HepG2 (cell line): ENCODE results near the gene TBL3. TPM values are rescaled to one million over a fixed set of nuclear protein-coding genes. Genes with fewer than 3 reads are reported as not detected.

Source experiments
- ARNTL ChIP-seq: sonication (generic); formaldehyde crosslinking; IDR thresholded peaks from 2 replicates; pipeline ENCODE4 v1.4.0; 2020; ENCODE audit warnings: mild to moderate bottlenecking, missing genetic modification reagents
- ATF6 ChIP-seq: sonication (generic); formaldehyde crosslinking; conservative IDR thresholded peaks from 2 replicates; pipeline ENCODE4 v1.4.0; 2020; ENCODE audit warnings: missing genetic modification reagents
- HNRNPLL ChIP-seq: fragments of 200-400 bp; formaldehyde crosslinking; IDR thresholded peaks from 2 replicates; pipeline ENCODE4 v1.6.1; 2017; ENCODE audit warnings: mild to moderate bottlenecking, low read depth, low read length; ENCODE audit not compliant: poor library complexity, severe bottlenecking
- PLRG1 ChIP-seq: fragments of 450-650 bp; conservative IDR thresholded peaks from 2 replicates; pipeline ENCODE4 v1.6.1; 2016
- ZMYM2 ChIP-seq: sonication (generic); formaldehyde crosslinking; IDR thresholded peaks from 2 replicates; pipeline ENCODE4 v1.8.0; 2022; ENCODE audit warnings: mild to moderate bottlenecking, missing genetic modification reagents
- ZNF251 ChIP-seq: sonication (generic); formaldehyde crosslinking; IDR thresholded peaks from 2 replicates; pipeline ENCODE4 v1.9.0; 2021; ENCODE audit warnings: mild to moderate bottlenecking, missing genetic modification reagents
- ZNF263 ChIP-seq: sonication (generic); formaldehyde crosslinking; IDR thresholded peaks from 2 replicates; pipeline ENCODE4 v1.4.0; 2020; ENCODE audit warnings: missing genetic modification reagents
- ZNF879 ChIP-seq: sonication (generic); formaldehyde crosslinking; IDR thresholded peaks from 2 replicates; pipeline ENCODE4 v1.8.1; 2023; ENCODE audit warnings: missing genetic modification reagents
- ZSCAN22 ChIP-seq: sonication (generic); formaldehyde crosslinking; IDR thresholded peaks from 2 replicates; pipeline ENCODE4 v1.4.0; 2020; ENCODE audit warnings: mild to moderate bottlenecking, missing genetic modification reagents
- polyA plus RNA-seq, 8 experiments: library from polyadenylated mRNA; depleted of rRNA in 3 of 8; stranded (reverse) in 7 of 8; unstranded in 1 of 8; fragments of >200 nt; fragmentation: Illumina TruSeq in 4 of 8; extraction: Trizol in 4 of 8; gene quantifications; 2 replicates each; pipeline versions ENCODE4 v1.2.1 to v1.2.3, GENCODE V29; 2011 to 2016; ENCODE audit warnings: low read depth in 4 of 8, missing spikeins in 1 of 8, mixed read lengths in 1 of 8; ENCODE audit not compliant: insufficient read depth in 1 of 8
- total RNA-seq, 5 experiments: library from RNA; depleted of rRNA; stranded (reverse); fragments of >200 nt; fragmentation: Illumina TruSeq; extraction: Trizol; gene quantifications; 2 replicates each; pipeline ENCODE4 v1.2.3, GENCODE V29; 2016; ENCODE audit warnings: low read depth in 1 of 5
- TF ChIP-seq, protein P1 (sequence below): sonication (generic); formaldehyde crosslinking; IDR thresholded peaks from 2 replicates; pipeline ENCODE4 v1.4.0; 2020; ENCODE audit warnings: missing genetic modification reagents
- TF ChIP-seq, protein P2 (sequence below), 2 experiments: fragments of 450-650 bp in 1 of 2; sonication (generic) in 1 of 2; formaldehyde crosslinking; IDR thresholded peaks; 2 replicates each; pipeline versions ENCODE4 v1.5.0 to v1.8.0; 2020 to 2022; ENCODE audit warnings: mild to moderate bottlenecking in 1 of 2, missing genetic modification reagents in 1 of 2

Gene TBL3
- total and polyA plus RNA-seq, 2 of the 13 experiments (the other 11 are each of a cell fraction or from before 2014, with no cell fraction given): 16.8 to 38.0 TPM

GRCh38 chr16:1972490-1972877 is 631 bp downstream of the TBL3 start (continued):
- TF ChIP-seq, protein P1, sequence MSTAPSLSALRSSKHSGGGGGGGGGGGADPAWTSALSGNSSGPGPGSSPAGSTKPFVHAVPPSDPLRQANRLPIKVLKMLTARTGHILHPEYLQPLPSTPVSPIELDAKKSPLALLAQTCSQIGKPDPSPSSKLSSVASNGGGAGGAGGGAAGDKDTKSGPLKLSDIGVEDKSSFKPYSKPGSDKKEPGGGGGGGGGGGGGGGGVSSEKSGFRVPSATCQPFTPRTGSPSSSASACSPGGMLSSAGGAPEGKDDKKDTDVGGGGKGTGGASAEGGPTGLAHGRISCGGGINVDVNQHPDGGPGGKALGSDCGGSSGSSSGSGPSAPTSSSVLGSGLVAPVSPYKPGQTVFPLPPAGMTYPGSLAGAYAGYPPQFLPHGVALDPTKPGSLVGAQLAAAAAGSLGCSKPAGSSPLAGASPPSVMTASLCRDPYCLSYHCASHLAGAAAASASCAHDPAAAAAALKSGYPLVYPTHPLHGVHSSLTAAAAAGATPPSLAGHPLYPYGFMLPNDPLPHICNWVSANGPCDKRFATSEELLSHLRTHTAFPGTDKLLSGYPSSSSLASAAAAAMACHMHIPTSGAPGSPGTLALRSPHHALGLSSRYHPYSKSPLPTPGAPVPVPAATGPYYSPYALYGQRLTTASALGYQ (CRISPR knock-in tag): no peak
- TF ChIP-seq ZNF263: peak; percentile 15; the same call in 1 of the 2 replicates
- TF ChIP-seq ATF6 (CRISPR knock-in tag): no peak
- no peak for TF ChIP-seq HNRNPLL
- no peak for TF ChIP-seq ZSCAN22 (CRISPR knock-in tag)
- no peak for TF ChIP-seq ARNTL (CRISPR knock-in tag)
- no peak for TF ChIP-seq ZMYM2
- TF ChIP-seq ZNF879 (CRISPR knock-in tag): no peak
- no peak for TF ChIP-seq ZNF251 (CRISPR knock-in tag)
- no peak for TF ChIP-seq PLRG1
- TF ChIP-seq, protein P2, sequence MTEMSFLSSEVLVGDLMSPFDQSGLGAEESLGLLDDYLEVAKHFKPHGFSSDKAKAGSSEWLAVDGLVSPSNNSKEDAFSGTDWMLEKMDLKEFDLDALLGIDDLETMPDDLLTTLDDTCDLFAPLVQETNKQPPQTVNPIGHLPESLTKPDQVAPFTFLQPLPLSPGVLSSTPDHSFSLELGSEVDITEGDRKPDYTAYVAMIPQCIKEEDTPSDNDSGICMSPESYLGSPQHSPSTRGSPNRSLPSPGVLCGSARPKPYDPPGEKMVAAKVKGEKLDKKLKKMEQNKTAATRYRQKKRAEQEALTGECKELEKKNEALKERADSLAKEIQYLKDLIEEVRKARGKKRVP (CRISPR knock-in tag; IDR thresholded peaks at IDR 0.05): no peak
- TF ChIP-seq, all 625 proteins: peak for 5
